HCT116 (cell line): Measurements from ENCODE around the gene TNFAIP8. TPM values are rescaled to one million over a fixed set of nuclear protein-coding genes. Genes with fewer than 3 reads are reported as not detected.

Source experiments
- ATAC-seq: fragments of 200-7000 bp; cut with Tn5 transposase; 2 replicates; pipeline ENCODE4 v1.9.1; 2020; ENCODE audit warnings: mild to moderate bottlenecking, moderate library complexity
- BruUV-seq: library from RNA; stranded (reverse); fragments of 400-500 nt; replicated peaks from 2 replicates; lab custom pipeline; 2021; lab: Mats Ljungman, UMichigan
- CTCF ChIA-PET: fragments of 300-600 bp; sonication (Branson Sonifier 250); formaldehyde crosslinking; loops from one replicate; lab custom pipeline; 2021; ENCODE audit warnings: antibody characterized with exemption; lab: Charles Lee
- POLR2A ChIA-PET: fragments of 300-600, 350-600 bp; sonication (Branson Sonifier 250); formaldehyde crosslinking; loops from one replicate; lab custom pipeline; 2021; ENCODE audit warnings: antibody characterized with exemption; lab: Charles Lee
- RAD21 ChIA-PET, 2 experiments: fragments of 300-600 bp; sonication (Branson Sonifier 250); formaldehyde crosslinking; loops; one replicate each; lab custom pipeline; 2023; ENCODE audit warnings: low total read pairs in 2 of 2; ENCODE audit not compliant: uncharacterized antibody in 2 of 2, unreplicated experiment in 2 of 2, low non-redundant PET in 1 of 2; lab: Charles Lee
- DNase-seq: peaks from one replicate; pipeline ENCODE4 v3.0.0-alpha.2; 2010; ENCODE audit warnings: low read depth, low spot score
- H2AFZ ChIP-seq: fragments of 200-600 bp; shearing (Covaris generic), sonication (generic); 2 replicates; pipeline ENCODE4 v1.6.1; 2017; ENCODE audit warnings: low read depth, mixed run types, mixed read lengths, antibody characterized with exemption, low read length; ENCODE audit not compliant: poor library complexity, severe bottlenecking
- H3K27ac ChIP-seq: 2 replicates; pipeline ENCODE4 v1.5.1; 2012; ENCODE audit warnings: low read depth, low read length
- H3K27me3 ChIP-seq: fragments of 200-600 bp; sonication (generic); 2 replicates; pipeline ENCODE4 v1.6.1; 2016; ENCODE audit warnings: mixed run types, low read length, mixed read lengths; ENCODE audit not compliant: insufficient read depth
- H3K36me3 ChIP-seq, 2 experiments: fragments of 200-500 bp in 1 of 2; fragments of 200-600 bp in 1 of 2; sonication (Bioruptor generic) in 1 of 2; sonication (generic) in 1 of 2; 2 replicates each; pipeline versions ENCODE4 v1.5.1 to v1.6.1; 2014 to 2016; ENCODE audit warnings: low read length in 2 of 2, inconsistent platforms in 1 of 2, mixed read lengths in 1 of 2, mixed run types in 1 of 2; ENCODE audit not compliant: insufficient read depth in 2 of 2, control insufficient read depth in 1 of 2
- H3K4me1 ChIP-seq, 2 experiments: fragments of 200-600 bp in 1 of 2; sonication (generic) in 1 of 2; 2 replicates each; pipeline versions ENCODE4 v1.5.1 to v1.6.1; 2012 to 2017; ENCODE audit warnings: low read length in 2 of 2, inconsistent platforms in 1 of 2, mild to moderate bottlenecking in 1 of 2, mixed read lengths in 1 of 2, mixed run types in 1 of 2, moderate library complexity in 1 of 2; ENCODE audit not compliant: insufficient read depth in 2 of 2, control insufficient read depth in 1 of 2
- H3K4me2 ChIP-seq: fragments of 200-600 bp; sonication (generic); 2 replicates; pipeline ENCODE4 v1.6.1; 2017; ENCODE audit warnings: mixed run types, low read length, mixed read lengths
- H3K4me3 ChIP-seq, 2 experiments: fragments of 200-600 bp in 1 of 2; sonication (generic) in 1 of 2; replicated peaks in 1 of 2; 2 replicates each; pipeline ENCODE4 v1.5.1; 2011 to 2016; ENCODE audit warnings: low read length in 2 of 2, control low read depth in 1 of 2, low read depth in 1 of 2, mild to moderate bottlenecking in 1 of 2, mixed read lengths in 1 of 2, mixed run types in 1 of 2
- H3K79me2 ChIP-seq: fragments of 200-600 bp; sonication (generic); 2 replicates; pipeline ENCODE4 v1.6.1; 2017; ENCODE audit warnings: mild to moderate bottlenecking, mixed run types, low read length, moderate library complexity, mixed read lengths; ENCODE audit not compliant: insufficient read depth
- H3K9ac ChIP-seq: fragments of 200-600 bp; sonication (generic); 2 replicates; pipeline ENCODE4 v1.6.1; 2016; ENCODE audit warnings: low read length, mixed read lengths
- H3K9me2 ChIP-seq: fragments of 200-600 bp; sonication (generic), shearing (Covaris generic); 2 replicates; pipeline ENCODE4 v1.6.1; 2017; ENCODE audit warnings: mixed run types, mild to moderate bottlenecking, moderate library complexity; ENCODE audit not compliant: insufficient read depth
- H3K9me3 ChIP-seq, 2 experiments: fragments of 200-500 bp in 1 of 2; fragments of 200-600 bp in 1 of 2; sonication (Bioruptor generic) in 1 of 2; sonication (generic) in 1 of 2; 2 replicates each; pipeline ENCODE4 v1.6.1; 2014 to 2017; ENCODE audit warnings: low read length in 2 of 2, mixed read lengths in 2 of 2, inconsistent platforms in 1 of 2, low read depth in 1 of 2, mild to moderate bottlenecking in 1 of 2, mixed run types in 1 of 2, moderate library complexity in 1 of 2; ENCODE audit not compliant: control insufficient read depth in 1 of 2, insufficient read depth in 1 of 2
- H4K20me1 ChIP-seq: fragments of 200-600 bp; sonication (generic), shearing (Covaris generic); 2 replicates; pipeline ENCODE4 v1.6.1; 2017; ENCODE audit warnings: mixed run types, mild to moderate bottlenecking, moderate library complexity; ENCODE audit not compliant: insufficient read depth
- CBX3 ChIP-seq: IDR thresholded peaks from 2 replicates; pipeline ENCODE4 v1.6.1; 2012; ENCODE audit warnings: low read depth
- CEBPB ChIP-seq: IDR thresholded peaks from 2 replicates; pipeline ENCODE4 v1.6.1; 2012; ENCODE audit warnings: low read depth
- ELF1 ChIP-seq: IDR thresholded peaks from 2 replicates; pipeline ENCODE4 v1.6.1; 2012; ENCODE audit warnings: low read depth, borderline replicate concordance
- EZH2 ChIP-seq: fragments of 200-600 bp; sonication (generic); IDR thresholded peaks from 2 replicates; pipeline ENCODE4 v1.6.1; 2017; ENCODE audit warnings: antibody characterized with exemption, mixed run types
- EZH2phosphoT487 ChIP-seq: fragments of 200-600 bp; IDR thresholded peaks from 2 replicates; pipeline ENCODE4 v1.6.1; 2018; ENCODE audit warnings: antibody characterized with exemption, borderline replicate concordance
- MAX ChIP-seq: IDR thresholded peaks from 2 replicates; pipeline ENCODE4 v1.6.1; 2012
- POLR2A ChIP-seq: IDR thresholded peaks from 2 replicates; pipeline ENCODE4 v1.7.0; 2011; ENCODE audit warnings: borderline replicate concordance; ENCODE audit not compliant: insufficient read depth, insufficient read length; ENCODE audit errors: extremely low read depth
- REST ChIP-seq: IDR thresholded peaks from 2 replicates; pipeline ENCODE4 v1.6.1; 2012; ENCODE audit warnings: low read depth
- SIN3A ChIP-seq: IDR thresholded peaks from 2 replicates; pipeline ENCODE4 v1.6.1; 2012; ENCODE audit warnings: low read depth
- ZFX ChIP-seq: fragments of 450-650 bp; IDR thresholded peaks from 2 replicates; pipeline ENCODE4 v1.6.1; 2017
- intact Hi-C: fragments of 100-400 bp; cut with micrococcal nuclease; formaldehyde crosslinking; loops from 2 replicates; pipeline ENCODE4 v1.10.0; 2022
- total RNA-seq: library from RNA; stranded (reverse); gene quantifications from one replicate; pipeline ENCODE4 v1.2.1, GENCODE V29; 2021; ENCODE audit not compliant: unreplicated experiment
- TF ChIP-seq, protein P1 (sequence below): IDR thresholded peaks from 2 replicates; pipeline ENCODE4 v1.6.1; 2011; ENCODE audit warnings: mild to moderate bottlenecking, low read length, moderate library complexity; ENCODE audit not compliant: insufficient replicate concordance; ENCODE audit errors: extremely low read depth
- TF ChIP-seq, protein P2 (sequence below), 3 experiments: fragments of 200-600 bp in 1 of 3; sonication (generic) in 1 of 3; IDR thresholded peaks in 2 of 3; conservative IDR thresholded peaks in 1 of 3; 2 replicates each; pipeline ENCODE4 v1.5.1; 2012 to 2017; ENCODE audit warnings: low read depth in 2 of 3, low read length in 2 of 3, antibody characterized with exemption in 1 of 3, borderline replicate concordance in 1 of 3, control low read depth in 1 of 3, mild to moderate bottlenecking in 1 of 3, mixed read lengths in 1 of 3, mixed run types in 1 of 3, moderate library complexity in 1 of 3; ENCODE audit not compliant: insufficient read depth in 1 of 3

The TNFAIP8 gene
- total RNA-seq, 1 experiment from 2014 or later: 18.4 TPM

GRCh38 chr5:119400245-119400644 is 44.4 kb downstream of the TNFAIP8 start:
- no peaks in the 10 kb centered on the region for H3K36me3 ChIP-seq
- H3K9me2 ChIP-seq: no peaks in the 10 kb centered on the region
- TF ChIP-seq EZH2: no peak
- no peak for TF ChIP-seq ELF1
- no peak for TF ChIP-seq REST
- TF ChIP-seq POLR2A: no peak
- TF ChIP-seq CEBPB: no peak
- TF ChIP-seq SIN3A: no peak
- TF ChIP-seq MAX: no peak
- no peak for TF ChIP-seq CBX3
- TF ChIP-seq, protein P1, sequence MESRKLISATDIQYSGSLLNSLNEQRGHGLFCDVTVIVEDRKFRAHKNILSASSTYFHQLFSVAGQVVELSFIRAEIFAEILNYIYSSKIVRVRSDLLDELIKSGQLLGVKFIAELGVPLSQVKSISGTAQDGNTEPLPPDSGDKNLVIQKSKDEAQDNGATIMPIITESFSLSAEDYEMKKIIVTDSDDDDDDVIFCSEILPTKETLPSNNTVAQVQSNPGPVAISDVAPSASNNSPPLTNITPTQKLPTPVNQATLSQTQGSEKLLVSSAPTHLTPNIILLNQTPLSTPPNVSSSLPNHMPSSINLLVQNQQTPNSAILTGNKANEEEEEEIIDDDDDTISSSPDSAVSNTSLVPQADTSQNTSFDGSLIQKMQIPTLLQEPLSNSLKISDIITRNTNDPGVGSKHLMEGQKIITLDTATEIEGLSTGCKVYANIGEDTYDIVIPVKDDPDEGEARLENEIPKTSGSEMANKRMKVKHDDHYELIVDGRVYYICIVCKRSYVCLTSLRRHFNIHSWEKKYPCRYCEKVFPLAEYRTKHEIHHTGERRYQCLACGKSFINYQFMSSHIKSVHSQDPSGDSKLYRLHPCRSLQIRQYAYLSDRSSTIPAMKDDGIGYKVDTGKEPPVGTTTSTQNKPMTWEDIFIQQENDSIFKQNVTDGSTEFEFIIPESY: no peak
- TF ChIP-seq, protein P2, sequence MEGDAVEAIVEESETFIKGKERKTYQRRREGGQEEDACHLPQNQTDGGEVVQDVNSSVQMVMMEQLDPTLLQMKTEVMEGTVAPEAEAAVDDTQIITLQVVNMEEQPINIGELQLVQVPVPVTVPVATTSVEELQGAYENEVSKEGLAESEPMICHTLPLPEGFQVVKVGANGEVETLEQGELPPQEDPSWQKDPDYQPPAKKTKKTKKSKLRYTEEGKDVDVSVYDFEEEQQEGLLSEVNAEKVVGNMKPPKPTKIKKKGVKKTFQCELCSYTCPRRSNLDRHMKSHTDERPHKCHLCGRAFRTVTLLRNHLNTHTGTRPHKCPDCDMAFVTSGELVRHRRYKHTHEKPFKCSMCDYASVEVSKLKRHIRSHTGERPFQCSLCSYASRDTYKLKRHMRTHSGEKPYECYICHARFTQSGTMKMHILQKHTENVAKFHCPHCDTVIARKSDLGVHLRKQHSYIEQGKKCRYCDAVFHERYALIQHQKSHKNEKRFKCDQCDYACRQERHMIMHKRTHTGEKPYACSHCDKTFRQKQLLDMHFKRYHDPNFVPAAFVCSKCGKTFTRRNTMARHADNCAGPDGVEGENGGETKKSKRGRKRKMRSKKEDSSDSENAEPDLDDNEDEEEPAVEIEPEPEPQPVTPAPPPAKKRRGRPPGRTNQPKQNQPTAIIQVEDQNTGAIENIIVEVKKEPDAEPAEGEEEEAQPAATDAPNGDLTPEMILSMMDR (IDR thresholded peaks at IDR 0.05 in 2 of 3, conservative IDR thresholded peaks at IDR 0.05 in 1 of 3; ENCODE audit: borderline replicate concordance in 1 of 3, insufficient read depth in 1 of 3, low read depth in 2 of 3, low read length in 2 of 3): no peak
- no peak for TF ChIP-seq EZH2phosphoT487
- no peak for TF ChIP-seq ZFX
- H3K9ac ChIP-seq: no peak overlapping the region
- H3K4me2 ChIP-seq: no peak overlapping the region
- no peaks in the 10 kb centered on the region for H3K9me3 ChIP-seq
- ATAC-seq (no peak), DNase-seq (no peak)
- ChIA-PET POLR2A (no interaction called here), RAD21 (no interaction called here), CTCF (no interaction called here)
- BruUV-seq: no TSS peak
- intact Hi-C loops: no loop called here
- H3K4me3 ChIP-seq: no peak overlapping the region
- H2AFZ ChIP-seq: no peak overlapping the region
- H4K20me1 ChIP-seq: no peaks in the 10 kb centered on the region
- H3K79me2 ChIP-seq: no peaks in the 10 kb centered on the region
- no peak overlapping the region for H3K27ac ChIP-seq
- H3K4me1 ChIP-seq: no peaks in the 10 kb centered on the region
- no peaks in the 10 kb centered on the region for H3K27me3 ChIP-seq
